ENCODE data around the gene SOX10. TPM values are rescaled to one million over a fixed set of nuclear protein-coding genes. Genes with fewer than 3 reads are reported as not detected.

The SOX10 gene
- polyA plus RNA-seq, 1 donor from 2014 or later: not detected

GRCh38 chr22:37975153-37975552, 9.2 kb downstream of the SOX10 start:
- Histone ChIP-seq H3F3A (ENCODE audit: insufficient read depth, low read length, poor library complexity, severe bottlenecking) (no peaks in the 10 kb centered on the region), H3K4me3 (ENCODE audit: low read length) (no peak overlapping the region), H3K9me3 (ENCODE audit: low read length) (no peaks in the 10 kb centered on the region), H4K20me1 (ENCODE audit: insufficient read depth) (no peaks in the 10 kb centered on the region), H3K27me3 (ENCODE audit: insufficient read depth, low read depth, low read length) (no peaks in the 10 kb centered on the region), H3K9ac (ENCODE audit: low read length) (no peak overlapping the region), H3K79me2 (replicated peaks; ENCODE audit: insufficient read depth, low read length) (no peaks in the 10 kb centered on the region), H2AFZ (ENCODE audit: low read depth, low read length) (no peak overlapping the region), H3K27ac (ENCODE audit: low read length) (no peak overlapping the region), H3K36me3 (ENCODE audit: insufficient read depth, low read length) (no peaks in the 10 kb centered on the region), H3K4me2 (ENCODE audit: low read length) (no peak overlapping the region), H3K9me2 (ENCODE audit: insufficient read depth, low read length) (no peaks in the 10 kb centered on the region)
- TF ChIP-seq CTCF (IDR thresholded peaks at IDR 0.05; ENCODE audit: poor library complexity, severe bottlenecking): no peak
- TF ChIP-seq SMC3 (conservative IDR thresholded peaks at IDR 0.05; ENCODE audit: poor library complexity): no peak
- no peak for TF ChIP-seq MXI1 (conservative IDR thresholded peaks at IDR 0.05; ENCODE audit: poor library complexity, severe bottlenecking)
- no peak for TF ChIP-seq EZH2 (IDR thresholded peaks at IDR 0.05; ENCODE audit: borderline replicate concordance, insufficient read depth, low read length, poor library complexity, severe bottlenecking)
- no peak for TF ChIP-seq TAF1 (IDR thresholded peaks at IDR 0.05; ENCODE audit: low read depth)
- no peak for TF ChIP-seq EP300 (conservative IDR thresholded peaks at IDR 0.05; ENCODE audit: poor library complexity, severe bottlenecking)
- TF ChIP-seq RAD21 (conservative IDR thresholded peaks at IDR 0.05): no peak
- TF ChIP-seq REST (IDR thresholded peaks at IDR 0.05; ENCODE audit: borderline replicate concordance): no peak
- TF ChIP-seq POLR2AphosphoS5 (IDR thresholded peaks at IDR 0.05): no peak

DNA sequence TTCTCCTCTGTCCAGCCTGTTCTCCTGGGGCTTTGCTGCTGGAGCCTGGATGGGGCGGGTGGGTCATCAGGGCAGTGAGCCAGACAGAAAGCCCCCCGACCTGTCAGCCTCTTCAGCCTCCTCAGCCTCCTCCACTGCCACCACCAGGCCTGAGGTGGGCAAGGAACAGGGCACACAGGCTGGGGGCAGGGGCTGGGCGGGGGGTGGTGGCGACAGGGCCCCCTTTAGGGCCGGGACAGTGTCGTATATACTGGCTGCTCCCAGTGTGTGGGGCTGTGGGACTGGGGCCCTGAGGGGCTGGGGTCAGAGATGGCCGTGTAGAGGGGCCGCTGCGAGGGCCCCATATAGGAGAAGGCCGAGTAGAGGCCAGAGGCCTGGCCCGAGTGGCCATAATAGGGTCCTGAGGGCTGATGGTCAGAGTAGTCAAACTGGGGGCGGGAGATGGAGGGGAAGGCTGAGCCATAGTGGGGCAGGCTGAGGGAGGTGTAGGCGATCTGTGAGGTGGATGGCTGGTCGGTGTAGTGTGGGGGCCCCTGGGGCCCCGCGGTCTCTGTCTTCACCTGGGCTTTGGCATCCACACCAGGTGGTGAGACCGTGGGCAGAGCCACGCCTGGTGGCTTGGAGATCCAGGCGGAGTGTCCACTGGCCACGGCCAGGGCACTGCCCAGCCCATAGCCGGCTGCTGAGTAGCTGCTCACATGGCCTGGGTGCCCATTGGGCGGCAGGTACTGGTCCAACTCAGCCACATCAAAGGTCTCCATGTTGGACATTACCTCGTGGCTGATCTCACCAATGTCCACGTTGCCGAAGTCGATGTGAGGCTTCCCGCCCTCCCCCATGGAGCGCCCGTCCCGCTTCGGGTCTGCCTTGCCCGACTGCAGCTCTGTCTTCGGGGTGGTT, 10.8 kb downstream of the SOX10 start:
- H3K9me2 ChIP-seq (ENCODE audit: insufficient read depth, low read length): no peaks in the 10 kb centered on the region
- no peaks in the 10 kb centered on the region for H3F3A ChIP-seq (ENCODE audit: insufficient read depth, low read length, poor library complexity, severe bottlenecking)
- H2AFZ ChIP-seq (ENCODE audit: low read depth, low read length): no peak overlapping the region
- no peak overlapping the region for H3K4me2 ChIP-seq (ENCODE audit: low read length)
- H3K27me3 ChIP-seq (ENCODE audit: insufficient read depth, low read depth, low read length): no peaks in the 10 kb centered on the region
- no peak overlapping the region for H3K27ac ChIP-seq (ENCODE audit: low read length)
- H3K9me3 ChIP-seq (ENCODE audit: low read length): no peaks in the 10 kb centered on the region
- H3K36me3 ChIP-seq (ENCODE audit: insufficient read depth, low read length): no peaks in the 10 kb centered on the region
- no peak overlapping the region for H3K9ac ChIP-seq (ENCODE audit: low read length)
- H4K20me1 ChIP-seq (ENCODE audit: insufficient read depth): no peaks in the 10 kb centered on the region
- no peak overlapping the region for H3K4me3 ChIP-seq (ENCODE audit: low read length)
- TF ChIP-seq SMC3 (conservative IDR thresholded peaks at IDR 0.05; ENCODE audit: poor library complexity) (no peak), EZH2 (IDR thresholded peaks at IDR 0.05; ENCODE audit: borderline replicate concordance, insufficient read depth, low read length, poor library complexity, severe bottlenecking) (no peak), RAD21 (conservative IDR thresholded peaks at IDR 0.05) (no peak), EP300 (conservative IDR thresholded peaks at IDR 0.05; ENCODE audit: poor library complexity, severe bottlenecking) (no peak), POLR2AphosphoS5 (IDR thresholded peaks at IDR 0.05) (no peak)
- H3K79me2 ChIP-seq (replicated peaks; ENCODE audit: insufficient read depth, low read length): no peaks in the 10 kb centered on the region

All from neural cell (in vitro differentiated cells).